Peyer's patch (tissue), 4 donors: ENCODE measurements around the gene LIMCH1. TPM values are rescaled to one million over a fixed set of nuclear protein-coding genes. Genes with fewer than 3 reads are reported as not detected.
"Not testable (repeated sequence)": the region's sequence is repeated elsewhere in the genome, so short reads cannot be mapped to it uniquely, and the experiment has no call there.

ENCODE experiments used
- DNase-seq, 3 donors: peaks; one replicate each; pipeline ENCODE4 v3.0.0-alpha.2; 2017 to 2019
- H3K27ac ChIP-seq, 4 donors: fragments of 200-600 bp; sonication (generic); one replicate each; pipeline ENCODE4 v1.5.1; 2016 to 2019
- H3K27me3 ChIP-seq, 2 donors: fragments of 200-600 bp; sonication (generic); one replicate each; pipeline ENCODE4 v1.5.1; 2019
- H3K36me3 ChIP-seq, 3 donors: fragments of 200-600 bp; sonication (generic); one replicate each; pipeline ENCODE4 v1.5.1; 2016 to 2019
- H3K4me1 ChIP-seq, 4 donors: fragments of 200-600 bp; sonication (generic); one replicate each; pipeline ENCODE4 v1.5.1; 2016 to 2019
- H3K4me3 ChIP-seq, 4 donors: fragments of 200-600 bp; sonication (generic); 1 replicate in 3 of 4; 2 replicates in 1 of 4; pipeline ENCODE4 v1.5.1; 2016 to 2019; ENCODE audit warnings: mild to moderate bottlenecking in 1 of 4
- H3K9me3 ChIP-seq, 4 donors: fragments of 200-600 bp; sonication (generic); one replicate each; pipeline ENCODE4 v1.5.1; 2016 to 2019; ENCODE audit warnings: mild to moderate bottlenecking in 1 of 4
- POLR2A ChIP-seq, 2 donors: fragments of 450-650 bp; IDR thresholded peaks; one replicate each; pipeline ENCODE4 v1.5.1; 2017; ENCODE audit warnings: antibody characterized with exemption in 2 of 2, mild to moderate bottlenecking in 2 of 2, moderate library complexity in 2 of 2
- total RNA-seq, 4 donors: library from RNA; depleted of rRNA; stranded (reverse); fragments of >200 nt; gene quantifications; one replicate each; pipeline ENCODE4 v1.1.0, GENCODE V29; 2016
- TF ChIP-seq, protein P1 (sequence below), 6 experiments: fragments of 450-650 bp in 4 of 6; fragments of 200-600 bp in 2 of 6; sonication (generic) in 1 of 6; IDR thresholded peaks; one replicate each; pipeline ENCODE4 v1.5.1; 2017 to 2019; ENCODE audit warnings: antibody characterized with exemption in 6 of 6, mild to moderate bottlenecking in 3 of 6, moderate library complexity in 1 of 6

Gene LIMCH1
- total RNA-seq, 4 donors from 2014 or later, result 11.1 to 56.9 (median 20.4) TPM

DNA sequence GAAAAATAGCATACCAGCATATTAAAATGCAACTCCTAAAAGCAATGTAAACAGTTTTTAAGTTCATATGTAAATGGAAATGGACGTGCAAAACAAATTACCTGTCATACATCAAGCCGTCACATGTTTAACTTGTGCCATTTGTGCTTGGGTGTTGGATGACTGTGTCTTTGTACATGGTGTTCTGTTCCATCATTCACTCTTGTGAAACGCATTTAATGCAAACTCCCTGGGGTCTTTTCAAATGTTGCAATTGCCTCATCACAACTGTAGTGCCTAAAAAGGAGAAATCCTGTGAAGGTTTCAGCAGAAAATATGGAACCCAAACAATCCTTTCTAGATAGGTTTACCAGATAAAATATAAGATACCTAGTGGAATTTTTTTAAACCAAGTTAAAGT lies 158.2 kb downstream of the LIMCH1 start:
- no peak for DNase-seq
- Histone ChIP-seq H3K27me3 (no peaks in the 10 kb centered on the region), H3K27ac (no peak overlapping the region), H3K4me1 (no peaks in the 10 kb centered on the region), H3K36me3 (no peaks in the 10 kb centered on the region), H3K9me3 (no peaks in the 10 kb centered on the region), H3K4me3 (no peak overlapping the region)
- TF ChIP-seq POLR2A (IDR thresholded peaks at IDR 0.05), result no peak
- TF ChIP-seq, protein P1, sequence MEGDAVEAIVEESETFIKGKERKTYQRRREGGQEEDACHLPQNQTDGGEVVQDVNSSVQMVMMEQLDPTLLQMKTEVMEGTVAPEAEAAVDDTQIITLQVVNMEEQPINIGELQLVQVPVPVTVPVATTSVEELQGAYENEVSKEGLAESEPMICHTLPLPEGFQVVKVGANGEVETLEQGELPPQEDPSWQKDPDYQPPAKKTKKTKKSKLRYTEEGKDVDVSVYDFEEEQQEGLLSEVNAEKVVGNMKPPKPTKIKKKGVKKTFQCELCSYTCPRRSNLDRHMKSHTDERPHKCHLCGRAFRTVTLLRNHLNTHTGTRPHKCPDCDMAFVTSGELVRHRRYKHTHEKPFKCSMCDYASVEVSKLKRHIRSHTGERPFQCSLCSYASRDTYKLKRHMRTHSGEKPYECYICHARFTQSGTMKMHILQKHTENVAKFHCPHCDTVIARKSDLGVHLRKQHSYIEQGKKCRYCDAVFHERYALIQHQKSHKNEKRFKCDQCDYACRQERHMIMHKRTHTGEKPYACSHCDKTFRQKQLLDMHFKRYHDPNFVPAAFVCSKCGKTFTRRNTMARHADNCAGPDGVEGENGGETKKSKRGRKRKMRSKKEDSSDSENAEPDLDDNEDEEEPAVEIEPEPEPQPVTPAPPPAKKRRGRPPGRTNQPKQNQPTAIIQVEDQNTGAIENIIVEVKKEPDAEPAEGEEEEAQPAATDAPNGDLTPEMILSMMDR (IDR thresholded peaks at IDR 0.05), result no peak

DNA sequence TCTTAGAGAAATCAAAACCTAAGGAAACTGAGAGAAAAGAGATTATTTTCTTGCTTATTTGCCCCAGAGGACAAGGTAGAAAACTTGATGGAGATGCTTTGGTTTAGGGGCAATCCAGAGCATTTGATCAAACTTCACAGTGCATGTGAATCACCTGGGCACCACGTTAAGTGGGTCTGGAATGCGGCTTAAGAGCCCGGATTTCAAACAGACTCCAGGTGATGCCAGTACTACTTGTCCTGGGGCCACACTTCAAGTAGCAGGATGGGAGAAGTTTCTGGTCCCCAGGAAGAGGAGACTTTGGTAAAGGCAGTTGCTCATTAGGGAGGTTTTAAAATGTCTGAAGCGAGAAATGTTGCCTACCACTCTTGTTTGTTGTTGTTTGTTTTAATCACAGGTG lies 158.8 kb downstream of the LIMCH1 start:
- TF ChIP-seq, protein P1 (IDR thresholded peaks at IDR 0.05), result no peak
- TF ChIP-seq POLR2A (IDR thresholded peaks at IDR 0.05), result no peak
- no peaks in the 10 kb centered on the region for H3K4me1 ChIP-seq
- H3K36me3 ChIP-seq, result no peaks in the 10 kb centered on the region
- H3K9me3 ChIP-seq, result no peaks in the 10 kb centered on the region
- DNase-seq, result no peak
- H3K27ac ChIP-seq, result no peak overlapping the region
- H3K27me3 ChIP-seq, result no peaks in the 10 kb centered on the region
- H3K4me3 ChIP-seq, result no peak overlapping the region

DNA sequence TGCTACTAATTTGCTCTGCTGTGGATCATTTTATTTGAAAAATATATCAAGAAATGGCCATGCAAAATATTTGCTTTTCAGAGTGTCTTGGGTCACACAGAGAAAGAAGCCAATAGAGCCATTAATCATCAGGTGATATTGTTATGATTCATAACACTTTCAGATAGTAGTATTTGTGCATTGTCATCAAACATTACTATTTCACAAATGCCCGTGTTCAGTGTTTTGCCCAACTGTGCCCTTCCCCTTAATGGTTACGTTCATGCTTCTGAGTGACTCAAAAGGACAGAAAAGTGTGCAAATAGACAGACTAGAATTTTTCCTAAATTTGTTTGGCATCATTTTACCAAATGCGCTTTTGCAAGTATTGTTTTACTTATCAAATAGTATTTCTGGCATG lies 164.0 kb downstream of the LIMCH1 start:
- Histone ChIP-seq H3K27me3 (no peaks in the 10 kb centered on the region), H3K36me3 (no peaks in the 10 kb centered on the region), H3K9me3 (no peaks in the 10 kb centered on the region), H3K27ac (no peak overlapping the region), H3K4me1 (no peaks in the 10 kb centered on the region), H3K4me3 (no peak overlapping the region)
- DNase-seq, result no peak
- TF ChIP-seq, protein P1 (IDR thresholded peaks at IDR 0.05), result no peak
- no peak for TF ChIP-seq POLR2A (IDR thresholded peaks at IDR 0.05)

DNA sequence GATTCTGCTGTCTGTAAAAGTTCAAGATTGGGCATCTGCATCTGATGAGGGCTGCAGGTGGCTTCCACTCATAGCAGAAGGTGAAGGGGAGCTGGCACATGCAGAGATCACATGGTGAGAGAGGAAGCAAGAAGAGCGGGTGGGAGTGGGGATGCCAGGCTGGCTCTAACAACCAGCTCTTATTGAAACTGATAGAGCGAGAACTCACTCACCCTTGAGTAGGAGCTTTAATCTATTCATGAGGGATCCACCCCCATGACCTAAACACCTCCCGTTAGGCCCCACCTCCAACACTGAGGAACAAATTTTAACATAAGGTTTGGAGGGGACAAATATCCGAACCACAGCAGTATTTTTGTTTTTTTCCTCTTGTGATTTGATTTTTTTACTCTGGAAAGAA lies 164.8 kb downstream of the LIMCH1 start:
- no peak for TF ChIP-seq POLR2A (IDR thresholded peaks at IDR 0.05)

DNA sequence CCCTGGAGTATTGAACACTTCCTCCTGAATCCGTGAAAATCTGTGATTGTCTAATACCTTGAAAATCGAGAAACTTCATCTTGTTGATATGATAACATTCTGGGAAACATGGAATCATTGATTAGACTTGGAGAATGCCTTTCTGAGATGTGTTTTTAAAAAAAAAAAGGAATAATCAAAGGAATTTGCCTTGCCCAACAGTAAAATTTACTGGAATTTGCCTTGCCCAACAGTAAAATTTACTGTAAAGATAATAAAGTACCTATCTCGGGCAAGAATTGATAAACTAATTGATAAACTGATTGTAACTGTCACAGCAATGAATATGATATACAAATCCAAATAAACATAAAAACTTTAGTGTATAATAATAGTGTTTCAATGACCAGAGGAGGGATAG lies 165.8 kb downstream of the LIMCH1 start:
- Histone ChIP-seq H3K4me3 (no peak overlapping the region), H3K9me3 (no peaks in the 10 kb centered on the region), H3K4me1 (no peaks in the 10 kb centered on the region), H3K27me3 (no peaks in the 10 kb centered on the region), H3K27ac (no peak overlapping the region), H3K36me3 (no peaks in the 10 kb centered on the region)
- TF ChIP-seq, protein P1 (IDR thresholded peaks at IDR 0.05), result no peak
- TF ChIP-seq POLR2A (IDR thresholded peaks at IDR 0.05), result no peak
- DNase-seq, result no peak

More for the DNA sequence above, 164.8 kb downstream of the LIMCH1 start:
- Histone ChIP-seq H3K27me3 (no peaks in the 10 kb centered on the region), H3K27ac (no peak overlapping the region), H3K4me1 (no peaks in the 10 kb centered on the region), H3K36me3 (no peaks in the 10 kb centered on the region), H3K4me3 (no peak overlapping the region), H3K9me3 (no peaks in the 10 kb centered on the region)
- DNase-seq, result no peak

DNA sequence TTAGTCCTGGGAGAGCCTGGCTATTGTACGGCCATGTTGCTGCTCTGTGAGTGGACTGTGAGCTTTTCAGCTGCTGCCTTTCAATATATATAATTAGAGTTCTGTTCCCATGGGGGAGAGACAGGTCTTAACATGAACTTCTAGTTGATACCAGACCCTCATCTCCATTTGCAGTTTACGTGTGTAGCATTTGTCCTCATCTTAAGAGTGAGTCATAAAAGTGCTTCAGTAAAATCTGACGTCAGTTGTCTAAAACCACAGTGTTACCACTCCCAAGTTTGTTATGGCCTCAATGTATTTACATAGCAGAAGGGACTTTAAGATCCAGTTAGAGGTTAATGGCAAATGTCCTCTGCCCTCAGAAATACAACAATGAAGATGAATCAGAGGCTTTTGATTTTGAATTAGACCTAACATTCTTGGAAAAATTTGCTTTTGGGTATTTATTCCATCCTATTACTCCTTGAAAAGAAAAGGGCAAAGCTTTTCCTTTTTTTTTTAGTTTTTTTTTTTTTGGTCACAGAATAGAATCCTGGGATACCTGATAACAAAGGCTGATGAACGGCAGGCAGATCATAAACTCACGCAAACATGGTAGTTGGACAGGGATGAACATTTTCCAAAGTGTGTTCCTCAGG lies 172.0 kb downstream of the LIMCH1 start:
- Histone ChIP-seq H3K4me3 (no peak overlapping the region), H3K27ac (no peak overlapping the region), H3K4me1 (no peaks in the 10 kb centered on the region), H3K27me3 (no peaks in the 10 kb centered on the region), H3K36me3 (no peaks in the 10 kb centered on the region), H3K9me3 (no peaks in the 10 kb centered on the region)
- DNase-seq, result no peak
- TF ChIP-seq POLR2A (IDR thresholded peaks at IDR 0.05), result no peak
- TF ChIP-seq, protein P1 (IDR thresholded peaks at IDR 0.05), result no peak

DNA sequence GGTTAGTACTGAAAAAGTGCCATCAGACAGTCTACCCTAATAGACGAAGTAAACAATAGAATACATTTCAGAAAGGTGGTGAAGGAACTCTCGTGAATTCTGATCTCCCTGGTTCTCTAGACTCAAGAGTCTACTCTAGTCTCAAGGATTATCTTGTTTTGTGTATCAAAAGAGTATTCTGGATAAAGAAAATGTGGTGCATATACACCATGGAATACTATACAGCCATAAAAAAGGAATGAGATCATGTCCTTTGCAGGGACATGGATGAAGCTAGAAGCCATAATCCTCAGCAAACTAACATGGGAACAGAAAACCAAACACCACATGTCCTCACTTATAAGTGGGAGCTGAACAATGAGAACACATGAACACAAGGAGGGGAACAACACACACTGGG lies 173.7 kb downstream of the LIMCH1 start:
- H3K27me3 ChIP-seq, H3K4me1 ChIP-seq, H3K27ac ChIP-seq, DNase-seq, H3K36me3 ChIP-seq, H3K9me3 ChIP-seq, H3K4me3 ChIP-seq: not testable (repeated sequence)
